Stimulated activated CD4-positive, alpha-beta T cell treated with anti-CD3 and anti-CD28 coated beads, TNF-alpha, amount 100 ng/mL, for 4 hours (primary cell): ENCODE measurements around the gene CARMIL1.

Experiments
- DNase-seq, 3 experiments: peaks; one replicate each; pipeline ENCODE4 v3.0.0-alpha.2; 2020; ENCODE audit warnings: low read depth in 3 of 3

Gene CARMIL1

DNA sequence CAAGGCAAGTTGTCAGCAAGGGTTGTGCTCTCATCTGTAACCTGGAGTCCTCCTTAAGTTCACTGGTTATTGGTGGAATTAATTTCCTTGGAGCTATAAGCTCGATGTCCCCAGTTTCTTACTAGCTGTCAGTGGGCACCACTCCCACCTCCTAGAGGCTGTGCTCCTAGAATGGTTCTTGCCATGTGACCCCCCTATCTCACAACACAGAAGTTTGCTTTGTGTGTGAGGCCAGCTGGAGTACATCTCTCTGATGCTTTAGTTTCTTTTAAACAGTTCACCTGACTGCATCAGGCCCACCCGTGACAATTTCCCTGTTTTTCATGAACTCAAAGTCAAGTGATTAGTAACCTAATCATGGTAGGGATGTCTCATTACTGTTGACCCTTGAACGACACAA is 193.7 kb downstream of the CARMIL1 start:
- DNase-seq: no peak

DNA sequence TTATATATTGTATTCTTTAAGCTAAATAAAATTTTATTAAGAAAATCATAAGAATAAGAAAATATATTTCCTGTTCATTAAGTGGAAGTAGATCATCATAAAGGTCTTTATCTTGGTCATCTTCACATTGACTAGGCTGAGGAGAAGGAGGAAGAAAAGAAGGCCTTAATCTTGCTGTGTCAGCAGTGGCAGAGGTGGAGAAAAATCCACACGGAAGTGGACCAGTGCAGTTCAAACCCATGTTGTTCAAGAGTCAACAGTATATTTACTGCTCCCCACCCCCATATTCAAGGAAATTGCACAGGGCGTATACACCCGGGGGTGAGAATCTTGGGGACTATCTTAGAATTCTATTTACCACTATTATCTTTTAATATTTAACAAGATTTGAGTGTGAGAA is 194.3 kb downstream of the CARMIL1 start:
- no peak for DNase-seq

DNA sequence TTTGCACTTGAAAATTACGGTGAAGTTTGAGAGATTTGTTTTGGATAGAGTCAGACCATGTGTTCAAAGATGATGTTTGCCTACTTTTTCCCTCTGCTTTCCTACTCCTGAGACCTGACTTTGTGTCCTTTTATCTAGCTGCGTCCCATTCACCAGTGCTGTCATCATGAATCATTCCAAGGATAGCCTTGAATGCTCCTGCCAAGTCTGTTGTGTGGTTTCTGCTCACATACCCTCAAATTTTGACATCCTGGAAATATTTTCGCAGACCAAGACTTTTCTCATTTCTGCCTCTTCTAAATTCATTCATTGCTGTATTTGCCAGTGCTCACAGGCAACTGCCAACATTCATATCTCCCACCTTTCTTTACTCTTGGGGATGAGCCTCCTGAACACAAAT is 197.0 kb downstream of the CARMIL1 start:
- DNase-seq: no peak

DNA sequence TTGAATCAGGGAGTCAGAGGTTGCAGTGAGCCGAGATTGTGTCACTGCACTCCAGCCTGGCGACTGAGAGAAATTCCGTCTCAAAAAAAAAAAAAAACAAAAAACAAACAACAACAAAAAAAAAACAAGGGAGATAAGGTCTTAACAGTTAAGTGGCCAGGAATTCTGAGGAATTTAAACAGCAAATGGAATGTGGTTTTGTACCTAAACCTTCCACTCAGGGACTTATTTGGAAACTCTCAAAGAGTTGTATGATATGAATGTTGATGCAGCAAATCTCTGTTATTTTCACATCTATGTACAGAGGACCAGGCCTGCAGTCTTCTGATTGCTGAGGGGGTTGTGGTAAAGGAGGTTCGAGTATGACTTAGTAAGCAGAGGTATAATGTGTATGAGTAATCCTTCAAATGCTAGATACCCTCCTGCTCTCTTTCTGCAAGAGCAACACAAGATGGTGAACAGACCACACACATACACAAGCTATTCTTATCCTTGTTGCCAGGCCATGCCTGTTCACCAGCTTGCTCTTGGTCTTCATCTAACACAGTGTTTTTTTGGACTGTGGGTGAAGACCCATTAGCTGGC is 197.9 kb downstream of the CARMIL1 start:
- no peak for DNase-seq

DNA sequence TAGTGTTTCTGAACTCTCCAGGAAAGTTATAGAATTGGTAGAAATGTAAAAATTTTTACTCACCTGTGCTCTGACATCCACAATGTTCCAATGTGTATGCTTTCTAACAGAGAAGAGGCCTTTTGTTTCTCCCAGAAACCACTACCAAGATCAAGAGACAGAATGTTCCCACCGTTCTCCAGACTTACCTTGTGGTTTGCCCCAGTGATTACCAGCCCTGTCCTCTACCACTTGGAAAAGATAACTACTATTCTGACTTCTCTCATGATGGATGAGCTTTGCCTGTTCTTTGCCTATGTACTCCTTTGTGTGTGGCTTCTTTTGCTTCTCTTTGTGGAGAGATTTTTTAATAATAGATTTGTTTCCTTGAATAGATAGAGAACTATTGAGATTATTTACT is 199.8 kb downstream of the CARMIL1 start:
- no peak for DNase-seq

DNA sequence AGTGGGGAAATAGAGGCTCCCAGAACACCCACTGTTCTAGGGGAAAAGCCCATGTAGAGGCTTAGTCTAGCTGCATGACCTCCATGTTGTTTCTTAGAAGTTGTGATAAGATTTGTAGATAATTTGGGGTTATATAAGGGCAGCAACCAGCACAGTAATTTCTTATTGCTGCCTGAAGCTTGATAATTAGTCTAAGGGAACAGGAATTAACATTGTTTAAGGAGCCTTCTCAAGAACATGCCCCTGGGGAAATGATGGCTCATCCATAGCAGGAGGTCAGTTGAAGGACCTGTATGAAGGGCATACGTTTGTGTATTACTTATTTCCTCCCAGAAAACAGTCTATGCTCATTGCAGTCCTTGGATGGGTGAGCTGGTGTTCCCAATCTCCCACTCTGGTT is 202.1 kb downstream of the CARMIL1 start:
- DNase-seq: no peak

DNA sequence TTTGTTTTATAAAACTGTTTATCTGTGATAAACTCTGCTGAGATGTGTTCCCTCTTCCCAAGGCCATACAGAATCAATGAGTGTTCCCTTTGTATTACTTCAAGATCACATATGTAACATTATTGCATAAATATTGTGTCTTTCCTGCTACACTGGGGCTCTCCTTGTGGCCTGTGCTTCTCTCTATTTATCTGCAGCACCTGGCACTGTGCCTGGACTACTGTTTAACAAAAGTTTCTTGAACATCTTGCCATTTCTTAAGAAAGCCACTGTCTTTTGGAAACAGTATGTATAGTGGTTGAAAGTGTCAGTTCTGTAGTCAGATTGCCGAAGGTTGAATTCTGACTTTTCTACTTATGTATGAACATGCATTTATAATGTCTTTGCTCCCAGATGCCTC is 203.8 kb downstream of the CARMIL1 start:
- DNase-seq: no peak

DNA sequence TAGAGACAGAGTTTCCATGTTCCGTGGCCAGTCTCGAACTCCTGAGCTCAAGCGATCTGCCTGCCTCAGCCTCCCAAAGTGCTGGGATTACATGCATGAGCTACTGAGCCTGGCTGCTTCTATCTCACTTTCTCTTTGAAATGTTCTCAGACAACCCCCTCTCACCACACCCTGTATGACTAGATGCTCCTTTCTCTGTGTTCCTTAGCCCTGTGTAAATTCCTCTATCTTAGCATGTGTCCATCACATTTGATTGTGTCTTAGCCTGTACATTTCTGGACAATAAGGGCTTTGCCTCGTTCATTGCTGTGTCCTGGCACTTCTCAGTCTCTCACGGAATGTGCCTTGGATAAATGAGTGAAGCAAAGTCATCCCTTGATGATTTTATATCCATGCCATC is 204.8 kb downstream of the CARMIL1 start:
- no peak for DNase-seq

DNA sequence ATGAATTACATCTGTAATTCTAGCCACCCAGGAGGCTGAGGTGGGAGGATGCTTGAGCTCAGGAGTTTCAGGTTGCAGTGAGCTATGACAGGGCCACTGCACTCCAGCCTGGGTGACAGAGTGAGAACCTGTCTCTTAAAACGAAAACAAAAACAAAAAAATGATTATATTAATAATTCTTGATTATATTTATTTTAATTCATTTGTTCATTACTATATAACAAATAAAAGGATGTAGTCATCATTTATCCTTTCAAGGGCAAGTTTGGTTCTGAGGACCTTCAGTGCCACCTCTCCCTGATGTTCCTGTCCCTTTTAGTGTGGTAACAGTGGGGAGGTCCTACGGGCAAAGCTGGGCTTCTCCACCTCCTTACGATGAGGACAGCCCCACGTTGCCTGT is 205.7 kb downstream of the CARMIL1 start:
- DNase-seq: no peak

DNA sequence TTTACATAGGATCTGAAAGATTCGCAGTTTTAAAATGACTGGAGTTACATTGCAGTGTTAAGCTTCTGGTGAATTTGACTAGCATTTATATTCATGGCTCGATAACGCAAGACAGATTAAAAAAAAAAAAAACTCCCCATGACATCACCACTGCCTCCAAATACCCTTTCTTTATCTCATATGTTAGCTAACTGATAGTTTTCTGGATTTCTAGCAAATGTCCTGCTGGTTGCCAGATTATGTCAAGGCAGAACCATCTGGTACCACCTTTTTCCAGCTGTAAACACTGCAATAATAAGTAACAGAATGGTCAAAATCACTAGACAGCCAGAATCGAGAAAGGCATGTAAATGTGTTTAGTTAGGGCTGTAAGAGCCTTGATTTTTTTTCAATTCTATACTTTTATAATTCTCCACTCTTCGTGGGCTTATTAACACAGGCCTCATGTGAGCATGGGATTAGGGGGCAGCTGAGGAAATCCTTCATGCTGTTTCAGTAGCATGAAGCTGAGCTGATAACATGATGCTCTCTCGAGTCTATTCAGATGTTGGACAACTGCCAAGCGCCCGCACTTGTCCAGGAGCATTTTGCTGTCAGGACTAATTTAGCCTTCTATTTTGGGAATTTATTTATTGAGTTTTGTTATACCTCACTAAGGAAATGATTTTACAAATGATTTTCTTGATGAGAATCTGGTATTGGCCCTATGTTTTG is 206.8 kb downstream of the CARMIL1 start:
- no peak for DNase-seq

DNA sequence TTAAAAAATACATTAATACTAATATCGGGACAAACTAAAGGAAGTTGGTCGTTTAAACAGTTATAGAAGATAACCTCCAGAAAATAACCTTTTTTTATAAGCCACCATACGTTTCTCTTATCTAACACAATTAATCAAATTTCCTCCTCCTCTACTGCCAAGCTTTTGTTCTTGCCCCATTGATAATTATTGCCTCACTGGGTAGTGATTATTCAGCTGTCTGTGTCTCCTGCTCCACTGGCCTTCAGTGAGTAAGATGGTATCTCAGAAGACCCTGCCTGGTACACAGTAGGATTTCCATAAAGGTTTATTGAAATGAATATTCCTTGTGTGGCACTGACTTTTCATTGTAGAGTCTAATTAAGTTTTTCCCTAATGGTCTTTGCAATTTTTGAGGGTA is 207.4 kb downstream of the CARMIL1 start:
- no peak for DNase-seq

DNA sequence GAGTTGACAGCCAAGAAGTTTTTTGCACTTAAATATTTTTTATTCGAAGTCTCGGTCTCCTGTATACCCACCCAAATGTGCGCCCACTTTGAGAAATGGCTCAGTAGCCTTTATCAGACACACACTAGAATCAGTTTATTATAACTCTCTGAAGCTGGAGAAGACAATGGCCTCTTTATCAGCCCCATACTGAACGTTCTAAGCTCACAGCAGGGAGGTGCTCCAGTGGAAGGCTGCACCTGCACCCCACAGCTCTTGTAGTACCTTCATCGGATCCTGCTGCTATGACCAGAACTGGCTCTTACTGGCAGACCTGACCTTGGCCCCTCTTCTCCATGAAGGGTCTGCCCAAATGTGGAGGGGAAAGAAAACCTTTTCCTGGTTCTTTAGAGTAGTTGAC is 207.8 kb downstream of the CARMIL1 start:
- no peak for DNase-seq

DNA sequence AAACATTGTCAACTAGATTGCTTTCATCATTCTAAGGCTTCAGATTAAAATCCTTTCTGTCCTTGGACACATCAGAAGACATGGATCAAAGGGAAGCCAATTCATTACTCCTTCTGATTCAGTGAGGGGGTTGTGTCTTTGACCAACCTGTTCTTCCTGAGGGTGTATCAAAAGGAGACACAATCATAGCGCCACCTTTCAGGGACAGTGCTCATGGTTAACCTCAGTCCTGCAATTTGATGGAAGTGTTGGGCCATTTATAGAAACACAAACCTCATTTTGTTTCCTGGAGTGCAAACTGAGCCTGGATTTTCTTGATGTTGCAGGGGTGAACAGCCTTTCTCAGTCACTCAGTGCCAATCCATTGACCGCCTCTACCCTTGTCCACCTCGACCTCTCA is 209.0 kb downstream of the CARMIL1 start:
- DNase-seq: no peak

DNA sequence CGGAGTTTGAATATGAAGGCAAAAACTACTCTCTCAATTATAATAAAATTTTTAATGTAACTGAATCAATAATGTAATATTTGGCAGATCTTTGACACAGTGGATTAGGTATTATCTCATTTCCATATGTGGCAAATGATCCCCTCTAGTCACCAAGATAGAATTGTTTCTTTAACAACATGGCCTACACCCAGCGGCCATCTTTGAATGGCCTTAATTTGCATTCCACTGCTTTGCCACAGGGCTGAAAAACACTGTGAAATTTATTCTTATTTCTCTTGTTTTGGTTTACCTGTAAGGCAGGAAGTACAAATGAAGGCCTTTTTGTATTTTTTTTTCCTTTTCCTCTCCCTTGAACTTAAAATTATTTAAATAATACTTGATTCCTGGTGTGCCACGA is 210.2 kb downstream of the CARMIL1 start:
- DNase-seq: no peak

DNA sequence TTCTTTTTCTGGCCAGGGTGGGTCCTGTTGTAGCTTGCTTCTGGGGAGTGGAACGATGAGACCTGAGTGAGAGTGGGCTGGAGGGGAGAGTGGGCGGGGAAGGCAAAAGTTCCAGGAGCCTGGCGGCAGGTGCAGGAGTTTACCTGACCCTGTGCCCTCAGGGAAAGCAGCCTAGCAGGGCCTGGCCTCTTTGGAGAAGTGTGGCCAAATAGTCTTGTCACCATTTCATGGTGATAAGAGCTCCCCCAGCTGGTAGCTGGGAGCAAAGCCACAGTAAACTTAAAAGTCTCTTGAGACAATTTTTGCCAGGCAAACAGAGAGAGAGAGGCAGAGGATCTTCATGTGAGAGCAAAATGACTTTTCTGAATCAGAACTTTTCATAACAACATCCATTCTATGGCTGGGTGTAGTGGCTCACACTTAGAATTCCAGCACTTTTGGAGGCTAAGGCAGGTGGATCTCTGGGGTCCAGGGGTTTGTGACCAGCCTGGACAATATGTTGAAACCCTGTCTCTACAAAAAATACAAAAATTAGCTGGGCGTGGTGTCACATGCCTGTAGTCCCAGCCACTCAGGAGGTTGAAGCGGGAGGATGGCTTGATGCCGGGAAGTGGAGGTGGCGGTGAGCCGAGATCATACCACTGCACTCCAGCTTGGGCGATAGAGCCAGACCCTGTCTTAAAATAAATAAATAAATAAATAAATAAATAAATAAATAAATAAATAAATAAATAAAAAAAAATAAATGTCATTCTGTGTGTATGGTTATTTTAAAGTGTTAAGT is 211.0 kb downstream of the CARMIL1 start:
- DNase-seq: peak; percentile 23 to 46 (median 37)

DNA sequence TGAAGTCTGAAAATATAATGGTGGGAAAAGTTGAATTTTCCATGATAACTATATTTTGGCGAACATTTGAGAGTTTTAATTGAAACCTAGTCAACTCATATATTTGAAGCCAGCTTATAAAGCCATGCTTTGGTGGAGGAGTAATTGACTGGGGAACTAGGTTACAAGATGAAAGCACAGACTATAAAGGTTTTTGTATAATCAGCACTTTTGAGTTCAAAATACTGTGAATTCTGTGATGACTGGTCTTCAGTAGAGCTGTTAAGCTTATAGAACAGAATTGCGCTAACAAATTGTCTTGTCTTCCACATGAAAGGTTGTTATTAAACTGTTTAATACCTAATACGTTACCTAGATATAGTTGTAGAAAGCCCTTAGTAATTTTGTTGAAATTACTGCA is 213.8 kb downstream of the CARMIL1 start:
- DNase-seq: no peak

DNA sequence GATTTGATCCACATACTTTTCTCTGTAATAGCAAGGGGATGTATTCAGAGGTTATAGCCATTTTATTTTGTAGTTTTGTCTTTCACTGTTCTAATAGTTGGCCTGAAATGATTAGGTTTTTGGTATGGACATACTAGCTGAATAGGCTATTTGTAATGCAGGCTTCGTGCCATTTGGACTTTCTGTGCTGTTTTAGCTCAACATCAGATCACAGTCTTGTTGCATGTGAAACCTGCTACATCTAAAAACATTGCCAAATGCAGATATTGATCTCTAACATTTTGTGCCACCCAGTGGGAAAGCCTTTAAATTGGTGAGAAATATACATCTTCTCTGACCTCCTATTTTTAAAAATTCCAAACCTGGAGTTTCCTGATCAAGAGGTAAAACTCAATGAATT is 215.3 kb downstream of the CARMIL1 start:
- no peak for DNase-seq

DNA sequence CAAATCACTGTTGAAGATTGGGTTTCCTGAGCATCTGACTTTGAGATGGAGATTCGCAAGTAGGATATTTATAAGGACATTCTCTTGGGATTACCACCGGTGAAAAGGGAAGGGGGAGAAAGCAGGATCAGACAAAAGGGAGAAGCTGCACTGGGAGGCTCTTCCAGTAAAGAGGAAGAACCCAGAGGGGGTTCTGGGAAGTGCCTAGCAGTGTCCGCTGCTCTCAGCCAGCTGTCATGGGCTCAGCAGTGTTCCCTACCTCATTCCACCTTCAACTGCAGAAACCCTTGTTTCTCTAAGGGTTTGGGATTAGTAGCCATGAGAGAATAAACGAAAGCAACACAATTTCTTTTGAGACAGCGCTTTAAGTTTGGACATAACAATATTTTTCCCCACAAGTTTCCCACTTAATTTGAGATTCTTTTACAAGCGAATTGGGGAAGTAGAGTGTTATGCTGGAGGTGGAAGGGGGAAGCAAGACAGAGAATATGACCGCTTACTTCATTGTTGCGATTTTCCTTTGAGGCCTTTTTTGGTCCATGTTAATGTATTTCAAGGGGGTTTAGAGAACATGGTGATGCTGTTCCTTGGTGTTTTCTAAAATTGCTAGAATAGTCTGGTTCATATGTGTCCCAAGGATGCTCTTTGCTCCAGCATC is 218.3 kb downstream of the CARMIL1 start:
- no peak for DNase-seq

DNA sequence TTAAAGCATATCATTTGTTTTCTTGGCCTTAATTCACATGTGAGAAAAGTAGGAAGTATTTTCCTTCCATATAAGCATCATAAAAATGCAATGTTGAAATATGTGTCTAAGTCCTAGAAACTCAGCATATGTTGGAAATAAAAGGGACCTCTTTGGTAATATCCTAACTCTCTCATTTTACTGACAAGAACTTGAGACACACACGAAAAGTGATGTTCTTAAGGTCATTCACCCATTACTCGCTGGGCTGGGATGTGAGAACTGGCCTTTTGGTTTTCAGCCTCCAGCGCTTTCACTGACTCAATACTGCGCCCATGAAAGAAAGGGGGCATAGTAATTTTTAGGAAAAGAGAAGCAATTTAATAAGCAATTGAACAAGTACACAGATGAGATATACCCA is 219.3 kb downstream of the CARMIL1 start:
- no peak for DNase-seq

DNA sequence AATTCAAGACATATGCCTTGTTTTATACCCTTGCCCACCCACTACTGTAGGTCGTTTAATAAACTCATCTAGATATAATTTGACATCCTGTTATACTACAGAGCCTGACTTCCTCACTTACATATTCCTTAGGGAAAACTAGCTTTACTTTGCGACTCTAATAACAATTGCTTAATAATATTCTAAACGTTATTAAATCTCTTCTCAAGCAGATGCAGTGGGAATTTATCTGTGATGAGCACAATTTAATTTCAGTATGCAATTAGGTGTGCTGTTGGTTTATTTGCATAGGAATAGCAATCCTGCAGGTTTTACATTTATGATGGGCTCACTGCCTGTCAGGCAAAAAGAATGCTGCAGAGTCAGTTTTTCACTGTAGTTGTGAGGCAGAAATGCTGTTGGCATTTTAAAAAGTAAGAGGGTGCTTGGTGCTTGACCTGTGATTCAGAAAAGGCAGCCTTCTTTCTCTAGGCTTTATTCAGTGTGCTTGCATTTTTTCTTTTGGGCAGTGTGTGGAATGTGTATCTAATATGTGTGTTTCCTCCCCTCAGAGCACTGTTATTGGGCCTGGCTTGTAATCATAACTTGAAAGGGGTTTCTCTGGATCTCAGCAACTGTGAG is 220.6 kb downstream of the CARMIL1 start:
- no peak for DNase-seq

DNA sequence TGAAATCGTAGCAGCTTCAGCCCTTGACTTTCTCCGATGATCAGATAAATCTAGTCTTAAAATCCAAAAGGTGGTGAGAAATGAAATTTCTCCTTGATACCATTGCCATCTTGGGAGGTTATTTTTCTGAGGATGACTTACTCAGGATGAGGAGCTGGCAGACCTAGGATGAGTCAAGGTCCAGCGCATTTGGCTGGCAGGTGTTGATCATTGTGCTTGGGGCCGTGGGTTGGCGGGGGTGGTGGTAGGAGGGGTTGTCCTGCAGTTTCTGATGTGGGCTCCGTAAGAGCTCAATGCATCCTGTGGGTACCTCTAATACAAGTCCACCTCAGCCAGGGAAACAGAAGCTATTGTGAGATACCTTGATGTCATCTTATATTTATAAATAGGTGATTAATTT is 224.5 kb downstream of the CARMIL1 start:
- DNase-seq: no peak

DNA sequence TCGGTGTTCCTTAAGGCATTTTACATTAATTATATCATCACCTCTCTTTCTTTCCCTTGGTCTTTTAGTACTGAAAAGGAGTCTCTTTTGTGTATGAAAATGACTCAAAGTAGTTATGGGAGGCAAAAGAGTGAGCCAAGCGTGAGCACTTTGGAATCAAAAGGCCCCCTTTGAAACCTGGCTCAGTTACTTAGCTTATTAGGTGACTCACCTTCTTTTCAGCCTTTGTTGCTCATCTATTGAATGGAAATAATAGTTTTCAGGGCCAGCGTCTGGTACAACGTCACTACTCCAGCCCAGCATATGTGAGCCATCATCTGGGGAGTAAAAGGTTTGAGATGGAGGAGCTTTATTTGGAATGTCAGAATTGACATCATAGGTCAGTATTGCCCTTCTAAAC is 225.5 kb downstream of the CARMIL1 start:
- DNase-seq: no peak
